Fibroblast of lung (primary cell): Measurements from ENCODE around the gene ACTL10. TPM values are rescaled to one million over a fixed set of nuclear protein-coding genes. Genes with fewer than 3 reads are reported as not detected.

ENCODE experiments used
- DNase-seq, 2 donors: peaks; one replicate each; pipeline versions ENCODE4 v3.0.0 to v3.0.0-alpha.2; 2010; ENCODE audit warnings: low read depth in 2 of 2
- H2AFZ ChIP-seq: 2 replicates; pipeline ENCODE4 v1.5.1; 2012; ENCODE audit warnings: low read length, control low read depth, inconsistent platforms
- H3K27ac ChIP-seq: 2 replicates; pipeline ENCODE4 v1.5.1; 2011; ENCODE audit warnings: low read length, control low read depth; ENCODE audit not compliant: insufficient read depth
- H3K27me3 ChIP-seq: 2 replicates; pipeline ENCODE4 v1.5.1; 2011; ENCODE audit warnings: mild to moderate bottlenecking, low read length; ENCODE audit not compliant: control insufficient read depth, insufficient read depth
- H3K36me3 ChIP-seq: 2 replicates; pipeline ENCODE4 v1.5.1; 2011; ENCODE audit warnings: low read length; ENCODE audit not compliant: control insufficient read depth, insufficient read depth
- H3K4me1 ChIP-seq: 2 replicates; pipeline ENCODE4 v1.5.1; 2011; ENCODE audit warnings: low read length; ENCODE audit not compliant: control insufficient read depth, insufficient read depth; ENCODE audit errors: extremely low read depth
- H3K4me2 ChIP-seq: 2 replicates; pipeline ENCODE4 v1.5.1; 2011; ENCODE audit warnings: low read length, control low read depth; ENCODE audit not compliant: insufficient read depth; ENCODE audit errors: extremely low read depth
- H3K4me3 ChIP-seq, 4 experiments: fragments of 200-600 bp in 1 of 4; sonication (generic) in 1 of 4; replicated peaks in 1 of 4; 2 replicates each; pipeline ENCODE4 v1.5.1; 2011 to 2016; ENCODE audit warnings: low read length in 4 of 4, low read depth in 3 of 4, mild to moderate bottlenecking in 3 of 4, control low read depth in 2 of 4, inconsistent platforms in 1 of 4, mixed read lengths in 1 of 4; ENCODE audit not compliant: insufficient read depth in 1 of 4; ENCODE audit errors: control extremely low read depth in 1 of 4
- H3K79me2 ChIP-seq: 2 replicates; pipeline ENCODE4 v1.5.1; 2012; ENCODE audit warnings: mild to moderate bottlenecking, low read length, inconsistent platforms; ENCODE audit not compliant: control insufficient read depth, insufficient read depth
- H3K9ac ChIP-seq: 2 replicates; pipeline ENCODE4 v1.5.1; 2011; ENCODE audit warnings: mild to moderate bottlenecking, low read length, control low read depth; ENCODE audit not compliant: insufficient read depth
- H3K9me3 ChIP-seq: 2 replicates; pipeline ENCODE4 v1.5.1; 2012; ENCODE audit warnings: low read depth, low read length; ENCODE audit not compliant: control insufficient read depth, insufficient read depth
- H4K20me1 ChIP-seq: 2 replicates; pipeline ENCODE4 v1.5.1; 2011; ENCODE audit warnings: low read length; ENCODE audit not compliant: control insufficient read depth, insufficient read depth; ENCODE audit errors: extremely low read depth
- EZH2 ChIP-seq: IDR thresholded peaks from 2 replicates; pipeline ENCODE4 v1.5.1; 2012; ENCODE audit warnings: low read length, control low read depth, mild to moderate bottlenecking; ENCODE audit errors: missing control alignments
- polyA plus RNA-seq, 2 donors: library from polyadenylated mRNA; depleted of rRNA in 1 of 2; stranded (reverse) in 1 of 2; unstranded in 1 of 2; fragments of >200 nt; gene quantifications; 2 replicates each; pipeline ENCODE4 v1.2.1, GENCODE V29; 2011 to 2012; ENCODE audit warnings: missing spikeins in 1 of 2
- total RNA-seq: library from RNA; depleted of rRNA; stranded (reverse); fragments of >200 nt; gene quantifications from 2 replicates; pipeline ENCODE4 v1.2.1, GENCODE V29; 2014
- TF ChIP-seq, protein P1 (sequence below), 2 donors: IDR thresholded peaks in 1 of 2; conservative IDR thresholded peaks in 1 of 2; 1 replicate in 1 of 2; 2 replicates in 1 of 2; pipeline ENCODE4 v1.5.1; 2011 to 2012; ENCODE audit warnings: low read length in 2 of 2, control low read depth in 1 of 2, inconsistent platforms in 1 of 2, low read depth in 1 of 2, mild to moderate bottlenecking in 1 of 2

The ACTL10 gene
- total and polyA plus RNA-seq, 2 donors (not counting 1 experiment from before 2014, with no cell fraction given), result 0.32 to 2.0 TPM

DNA sequence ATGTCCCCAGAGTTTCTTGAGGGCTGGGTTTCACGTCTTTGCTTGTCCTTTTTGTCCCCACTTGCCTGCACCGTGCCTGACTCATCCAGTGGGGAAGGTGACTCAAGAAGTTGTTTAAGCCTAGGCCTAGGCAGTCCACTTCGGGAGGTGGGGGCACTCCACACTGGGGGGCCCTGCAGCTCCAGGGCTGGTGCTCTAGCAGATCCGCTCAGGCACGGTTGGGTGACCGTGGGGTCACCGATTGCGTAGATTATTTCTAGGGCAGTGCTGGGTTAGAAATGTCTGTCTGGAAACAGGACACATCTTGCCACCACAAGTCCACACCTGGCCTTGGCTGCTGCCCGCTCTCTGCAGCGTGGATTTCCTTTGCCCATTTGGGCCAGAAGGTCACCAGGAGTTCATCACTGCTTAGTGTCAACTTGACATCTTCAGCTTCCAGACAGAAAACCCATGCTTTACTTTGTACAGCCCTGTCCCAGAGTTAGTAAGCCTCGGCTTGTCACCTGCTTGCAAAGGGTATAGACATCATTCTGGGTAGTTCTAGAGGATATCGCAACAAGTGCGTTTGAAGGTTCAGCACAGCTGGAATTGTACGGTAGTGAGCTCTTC, 18.2 kb upstream of the ACTL10 start:
- H3K36me3 ChIP-seq, result peaks cover 5% of the 10 kb centered on the region
- H3K27ac ChIP-seq, result no peak overlapping the region
- H3K9ac ChIP-seq, result no peak overlapping the region
- H2AFZ ChIP-seq, result no peak overlapping the region
- H3K79me2 ChIP-seq, result no peaks in the 10 kb centered on the region
- H3K9me3 ChIP-seq, result no peaks in the 10 kb centered on the region
- H3K4me2 ChIP-seq, result peak overlapping the region; percentile 52
- TF ChIP-seq, protein P1, sequence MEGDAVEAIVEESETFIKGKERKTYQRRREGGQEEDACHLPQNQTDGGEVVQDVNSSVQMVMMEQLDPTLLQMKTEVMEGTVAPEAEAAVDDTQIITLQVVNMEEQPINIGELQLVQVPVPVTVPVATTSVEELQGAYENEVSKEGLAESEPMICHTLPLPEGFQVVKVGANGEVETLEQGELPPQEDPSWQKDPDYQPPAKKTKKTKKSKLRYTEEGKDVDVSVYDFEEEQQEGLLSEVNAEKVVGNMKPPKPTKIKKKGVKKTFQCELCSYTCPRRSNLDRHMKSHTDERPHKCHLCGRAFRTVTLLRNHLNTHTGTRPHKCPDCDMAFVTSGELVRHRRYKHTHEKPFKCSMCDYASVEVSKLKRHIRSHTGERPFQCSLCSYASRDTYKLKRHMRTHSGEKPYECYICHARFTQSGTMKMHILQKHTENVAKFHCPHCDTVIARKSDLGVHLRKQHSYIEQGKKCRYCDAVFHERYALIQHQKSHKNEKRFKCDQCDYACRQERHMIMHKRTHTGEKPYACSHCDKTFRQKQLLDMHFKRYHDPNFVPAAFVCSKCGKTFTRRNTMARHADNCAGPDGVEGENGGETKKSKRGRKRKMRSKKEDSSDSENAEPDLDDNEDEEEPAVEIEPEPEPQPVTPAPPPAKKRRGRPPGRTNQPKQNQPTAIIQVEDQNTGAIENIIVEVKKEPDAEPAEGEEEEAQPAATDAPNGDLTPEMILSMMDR (conservative IDR thresholded peaks at IDR 0.05 in 1 of 2, IDR thresholded peaks at IDR 0.05 in 1 of 2; ENCODE audit: low read depth in 1 of 2, low read length in 2 of 2), result no peak
- no peak for TF ChIP-seq EZH2
- no peak overlapping the region for H3K4me3 ChIP-seq
- peaks cover 2% of the 10 kb centered on the region for H3K4me1 ChIP-seq
- DNase-seq, result peak in 1 of 2 donors; percentile 17
- no peaks in the 10 kb centered on the region for H4K20me1 ChIP-seq
- H3K27me3 ChIP-seq, result no peaks in the 10 kb centered on the region

DNA sequence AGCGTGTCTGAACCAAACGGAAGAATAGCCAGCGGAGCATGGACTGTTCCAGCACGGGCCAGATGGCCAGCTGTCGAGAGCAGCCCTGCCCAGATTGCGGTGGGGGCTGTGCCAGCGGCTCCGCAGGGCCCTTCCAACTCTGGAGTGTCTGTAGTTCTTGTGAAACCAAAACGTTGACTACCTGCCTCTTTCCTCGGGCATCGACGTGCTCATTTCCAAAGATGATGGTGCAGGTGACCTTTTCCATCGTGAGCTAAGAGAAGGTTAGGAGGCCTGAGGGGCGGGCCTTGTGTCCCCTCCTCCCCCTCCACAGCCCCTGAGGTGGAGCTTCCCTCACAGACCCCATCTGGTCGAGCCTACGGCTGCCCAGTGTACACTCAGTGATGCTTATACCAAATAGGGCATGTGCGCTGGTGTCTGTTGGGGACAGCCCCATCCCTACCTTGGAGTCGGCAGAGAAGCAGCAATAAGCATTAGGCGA, 17.5 kb upstream of the ACTL10 start:
- Histone ChIP-seq H3K4me3 (no peak overlapping the region), H2AFZ (no peak overlapping the region), H3K27me3 (no peaks in the 10 kb centered on the region), H3K27ac (no peak overlapping the region), H3K79me2 (no peaks in the 10 kb centered on the region), H3K4me2 (peak overlapping the region; percentile 56), H3K36me3 (peaks cover 3% of the 10 kb centered on the region), H3K9ac (no peak overlapping the region), H3K9me3 (no peaks in the 10 kb centered on the region), H4K20me1 (no peaks in the 10 kb centered on the region), H3K4me1 (peaks cover 2% of the 10 kb centered on the region)
- peak in 1 of 2 donors; percentile 66 for DNase-seq
- TF ChIP-seq EZH2, result no peak
- TF ChIP-seq, protein P1 (conservative IDR thresholded peaks at IDR 0.05 in 1 of 2, IDR thresholded peaks at IDR 0.05 in 1 of 2; ENCODE audit: low read depth in 1 of 2, low read length in 2 of 2), result no peak

DNA sequence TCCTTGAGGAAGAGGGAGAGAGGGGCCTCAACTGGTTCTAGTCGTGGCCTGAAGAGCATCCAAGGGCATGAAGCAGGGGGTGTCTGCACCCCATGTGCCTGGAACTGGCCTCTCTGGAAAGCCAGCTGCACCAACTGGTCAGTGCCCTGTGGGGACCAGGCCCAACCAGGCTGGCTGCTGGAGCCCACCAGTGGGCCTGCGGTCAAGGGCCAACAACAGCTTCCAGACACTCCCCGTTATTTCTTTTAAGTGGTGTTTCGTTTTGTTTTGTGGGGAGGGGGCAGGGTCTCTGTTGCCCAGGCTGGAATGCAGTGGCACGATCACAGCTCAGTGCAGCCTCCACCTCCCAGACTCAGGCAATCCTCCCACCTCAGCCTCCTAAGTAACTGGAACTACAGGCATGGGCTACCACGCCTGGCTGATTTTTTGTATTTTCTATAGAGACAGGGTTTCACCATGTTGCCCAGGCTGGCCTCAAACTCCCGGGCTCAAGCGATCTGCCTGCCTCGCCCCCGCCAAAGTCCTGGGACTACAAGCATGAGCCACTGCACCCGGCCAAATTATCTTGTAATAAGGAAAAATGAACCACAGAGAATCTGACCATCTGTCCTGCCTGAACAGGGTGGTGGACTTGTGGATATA, 16.5 kb upstream of the ACTL10 start:
- no peak for TF ChIP-seq EZH2
- TF ChIP-seq, protein P1 (conservative IDR thresholded peaks at IDR 0.05 in 1 of 2, IDR thresholded peaks at IDR 0.05 in 1 of 2; ENCODE audit: low read depth in 1 of 2, low read length in 2 of 2), result no peak
- H3K4me2 ChIP-seq, result no peak overlapping the region
- no peak overlapping the region for H2AFZ ChIP-seq
- no peaks in the 10 kb centered on the region for H3K79me2 ChIP-seq
- H3K27me3 ChIP-seq, result no peaks in the 10 kb centered on the region
- no peak overlapping the region for H3K4me3 ChIP-seq
- DNase-seq, result no peak
- no peak overlapping the region for H3K27ac ChIP-seq
- no peaks in the 10 kb centered on the region for H3K9me3 ChIP-seq
- H3K9ac ChIP-seq, result no peak overlapping the region
- peaks cover 1% of the 10 kb centered on the region for H3K36me3 ChIP-seq
- H3K4me1 ChIP-seq, result peaks cover 2% of the 10 kb centered on the region
- H4K20me1 ChIP-seq, result no peaks in the 10 kb centered on the region
